HL-60 (cell line): ENCODE measurements around the gene F2R.

ENCODE experiments used
- GABPA ChIP-seq: IDR thresholded peaks from 2 replicates; pipeline ENCODE4 v1.6.1; 2012; ENCODE audit warnings: low read depth
- POLR2AphosphoS5 ChIP-seq: IDR thresholded peaks from 2 replicates; pipeline ENCODE4 v1.6.1; 2012; ENCODE audit warnings: low read depth
- REST ChIP-seq: IDR thresholded peaks from 2 replicates; pipeline ENCODE4 v1.6.1; 2012; ENCODE audit warnings: low read depth; ENCODE audit not compliant: insufficient replicate concordance
- SPI1 ChIP-seq: IDR thresholded peaks from 2 replicates; pipeline ENCODE4 v1.6.1; 2012; ENCODE audit warnings: low read depth, mild to moderate bottlenecking, borderline replicate concordance
- TF ChIP-seq, protein P1 (sequence below): IDR thresholded peaks from one replicate; pipeline ENCODE4 v1.5.1; 2011; ENCODE audit warnings: low read length, control low read depth, inconsistent platforms; ENCODE audit not compliant: insufficient read depth

DNA sequence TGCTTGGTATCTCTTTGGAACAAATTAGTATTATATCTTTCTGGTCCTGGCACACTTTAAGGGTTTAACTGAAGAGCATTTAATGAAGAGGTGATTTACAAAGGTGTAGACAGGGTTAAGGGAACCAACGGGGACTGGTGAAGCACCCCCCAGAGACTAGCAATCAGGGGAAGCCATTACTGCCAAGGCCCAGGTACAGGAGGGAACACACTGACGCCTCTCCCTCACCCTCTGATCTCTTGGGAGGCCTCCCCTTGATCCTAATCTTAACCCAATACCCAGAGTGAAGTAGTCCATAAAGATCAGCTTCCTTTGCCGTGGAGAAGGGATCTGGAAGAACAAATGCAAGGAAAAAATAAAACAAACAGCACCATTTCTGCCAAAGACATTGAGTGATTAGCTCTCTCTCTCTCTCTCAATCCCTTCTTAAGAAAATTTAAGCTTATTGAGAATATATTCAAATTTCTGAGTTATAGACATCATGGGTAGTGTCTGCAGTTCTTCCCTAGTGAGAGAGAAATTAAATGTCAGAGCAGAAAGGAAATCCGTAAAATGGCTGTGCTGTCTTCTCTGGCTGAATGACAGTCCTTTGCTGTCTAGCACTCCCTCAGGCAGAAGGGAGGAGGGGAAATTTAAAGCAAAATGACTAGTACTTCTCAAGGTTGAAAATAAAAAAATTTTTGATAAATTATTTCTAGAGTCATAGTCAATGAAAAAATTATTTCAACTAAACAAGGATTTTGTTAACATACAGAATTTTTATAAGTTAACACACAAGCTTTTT lies 20.0 kb downstream of the F2R start:
- TF ChIP-seq, protein P1, sequence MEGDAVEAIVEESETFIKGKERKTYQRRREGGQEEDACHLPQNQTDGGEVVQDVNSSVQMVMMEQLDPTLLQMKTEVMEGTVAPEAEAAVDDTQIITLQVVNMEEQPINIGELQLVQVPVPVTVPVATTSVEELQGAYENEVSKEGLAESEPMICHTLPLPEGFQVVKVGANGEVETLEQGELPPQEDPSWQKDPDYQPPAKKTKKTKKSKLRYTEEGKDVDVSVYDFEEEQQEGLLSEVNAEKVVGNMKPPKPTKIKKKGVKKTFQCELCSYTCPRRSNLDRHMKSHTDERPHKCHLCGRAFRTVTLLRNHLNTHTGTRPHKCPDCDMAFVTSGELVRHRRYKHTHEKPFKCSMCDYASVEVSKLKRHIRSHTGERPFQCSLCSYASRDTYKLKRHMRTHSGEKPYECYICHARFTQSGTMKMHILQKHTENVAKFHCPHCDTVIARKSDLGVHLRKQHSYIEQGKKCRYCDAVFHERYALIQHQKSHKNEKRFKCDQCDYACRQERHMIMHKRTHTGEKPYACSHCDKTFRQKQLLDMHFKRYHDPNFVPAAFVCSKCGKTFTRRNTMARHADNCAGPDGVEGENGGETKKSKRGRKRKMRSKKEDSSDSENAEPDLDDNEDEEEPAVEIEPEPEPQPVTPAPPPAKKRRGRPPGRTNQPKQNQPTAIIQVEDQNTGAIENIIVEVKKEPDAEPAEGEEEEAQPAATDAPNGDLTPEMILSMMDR = no peak
- TF ChIP-seq SPI1 = no peak
- no peak for TF ChIP-seq REST
- no peak for TF ChIP-seq POLR2AphosphoS5
- TF ChIP-seq GABPA = no peak
